GM21723 (cell line): Measurements from ENCODE around the gene AP1M1.
"Not testable (repeated sequence)": the region's sequence is repeated elsewhere in the genome, so short reads cannot be mapped to it uniquely, and the experiment has no call there.

Experiments used
- ATAC-seq: cut with Tn5 transposase; IDR thresholded peaks from one replicate; pipeline ENCODE4 v1.9.1; 2021; ENCODE audit warnings: mild to moderate bottlenecking, moderate library complexity; ENCODE audit not compliant: unreplicated experiment

AP1M1 gene

GRCh38 chr19:16197622-16198369, at the start of gene AP1M1:
Gene AP1M1, plus strand, starts transcription at chr19:16197911. Its CDS starts 116 bp downstream, at chr19:16198027.
- peak; percentile 80 for ATAC-seq

GRCh38 chr19:16148443-16149229, 49.1 kb upstream of the AP1M1 start:
- no peak for ATAC-seq

GRCh38 chr19:16153582-16154336, 44.0 kb upstream of the AP1M1 start:
- ATAC-seq: no peak

GRCh38 chr19:16154557-16154956, 43.2 kb upstream of the AP1M1 start:
- ATAC-seq: no peak

GRCh38 chr19:16155128-16155527, 42.6 kb upstream of the AP1M1 start:
- no peak for ATAC-seq

- ATAC-seq: no peak
These were observed 40.8 kb upstream of the AP1M1 start for GRCh38 chr19:16156904-16157303.

GRCh38 chr19:16157601-16158000, 40.1 kb upstream of the AP1M1 start:
- no peak for ATAC-seq

- no peak for ATAC-seq
These were observed 38.1 kb upstream of the AP1M1 start for GRCh38 chr19:16159655-16160054.

GRCh38 chr19:16160445-16160942, 37.2 kb upstream of the AP1M1 start:
- no peak for ATAC-seq

- no peak for ATAC-seq
These were observed 36.7 kb upstream of the AP1M1 start for GRCh38 chr19:16160943-16161560.

- no peak for ATAC-seq
These were observed 35.9 kb upstream of the AP1M1 start for GRCh38 chr19:16161840-16162239.

- no peak for ATAC-seq
These were observed 33.4 kb upstream of the AP1M1 start for GRCh38 chr19:16164222-16164890.

GRCh38 chr19:16166417-16166816, 31.3 kb upstream of the AP1M1 start:
- ATAC-seq: no peak

- ATAC-seq: no peak
These were observed 30.7 kb upstream of the AP1M1 start for GRCh38 chr19:16167055-16167454.

- ATAC-seq: no peak
These were observed 29.1 kb upstream of the AP1M1 start for GRCh38 chr19:16168465-16169081.

GRCh38 chr19:16170134-16170533, 27.6 kb upstream of the AP1M1 start:
- no peak for ATAC-seq

- ATAC-seq: no peak
These were observed 21.8 kb upstream of the AP1M1 start for GRCh38 chr19:16175954-16176353.

GRCh38 chr19:16178866-16179265, 18.8 kb upstream of the AP1M1 start:
- ATAC-seq: not testable (repeated sequence)

- ATAC-seq: no peak
These were observed 17.1 kb upstream of the AP1M1 start for GRCh38 chr19:16180611-16181010.

- ATAC-seq: no peak
These were observed 13.0 kb upstream of the AP1M1 start for GRCh38 chr19:16184665-16185122.
